A549 (cell line): ENCODE results near the gene TRAF3. TPM values are rescaled to one million over a fixed set of nuclear protein-coding genes. Genes with fewer than 3 reads are reported as not detected.

ENCODE experiments used
- ATAC-seq, 2 experiments: fragments of 200-7000 bp in 1 of 2; fragments of >200 bp in 1 of 2; cut with Nextera tagmentation in 1 of 2; cut with Tn5 transposase in 1 of 2; 3 replicates each; pipeline versions ENCODE4 v1.8.0 to v1.9.1; 2018 to 2020; ENCODE audit warnings: mild to moderate bottlenecking in 1 of 2, moderate library complexity in 1 of 2
- CTCF ChIA-PET: fragments of 300-600 bp; sonication (Branson Sonifier 250); formaldehyde crosslinking; extraction: SDS; loops from one replicate; lab custom pipeline; 2021; ENCODE audit warnings: antibody characterized with exemption, inconsistent platforms; lab: Yijun Ruan, JAX
- POLR2A ChIA-PET: fragments of 350-600 bp; formaldehyde crosslinking; extraction: SDS; loops from one replicate; lab custom pipeline; 2021; ENCODE audit warnings: antibody characterized with exemption, inconsistent platforms; lab: Yijun Ruan, JAX
- DNase-seq, 2 experiments: peaks; one replicate each; pipeline versions ENCODE4 v3.0.0 to v3.0.0-alpha.2; 2011 to 2016; ENCODE audit warnings: low read depth in 1 of 2, low spot score in 1 of 2
- FAIRE-seq: peaks from 2 replicates; lab custom pipeline; 2011; peaks lifted over from hg19 to GRCh38; lab: Jason Lieb, UNC
- H3K27ac ChIP-seq, 2 experiments: fragments of >200 bp; sonication (Bioruptor Twin); formaldehyde crosslinking; 3 replicates each; pipeline ENCODE4 v1.5.1; 2016 to 2017
- H3K4me1 ChIP-seq: fragments of >200 bp; sonication (Bioruptor Twin); formaldehyde crosslinking; 3 replicates; pipeline ENCODE4 v1.6.1; 2016
- H3K4me2 ChIP-seq: fragments of >200 bp; sonication (Bioruptor Twin); formaldehyde crosslinking; 3 replicates; pipeline ENCODE4 v1.6.1; 2016
- H3K4me3 ChIP-seq: fragments of >200 bp; sonication (Bioruptor Twin); formaldehyde crosslinking; 3 replicates; pipeline ENCODE4 v1.5.1; 2016
- H3K9me3 ChIP-seq: fragments of >200 bp; sonication (Bioruptor Twin); formaldehyde crosslinking; 3 replicates; pipeline ENCODE4 v1.6.1; 2016
- ATOH8 ChIP-seq: fragments of 250-450 bp; sonication (Bioruptor Pico); IDR thresholded peaks from 2 replicates; pipeline ENCODE4 v1.5.0; 2020; ENCODE audit warnings: low read depth, mild to moderate bottlenecking, moderate library complexity
- CBX2 ChIP-seq: fragments of 200-600 bp; sonication (generic); IDR thresholded peaks from 2 replicates; pipeline ENCODE4 v1.6.1; 2016; ENCODE audit warnings: low read depth, mild to moderate bottlenecking, borderline replicate concordance
- CBX8 ChIP-seq: fragments of 200-600 bp; sonication (generic); IDR thresholded peaks from 2 replicates; pipeline ENCODE4 v1.6.1; 2016
- CEBPB ChIP-seq, 2 experiments: fragments of >200 bp in 1 of 2; sonication (Bioruptor Twin) in 1 of 2; formaldehyde crosslinking in 1 of 2; IDR thresholded peaks; 2 replicates each; pipeline ENCODE4 v1.6.1; 2012 to 2016
- CHD2 ChIP-seq: fragments of 150-350 bp; IDR thresholded peaks from 2 replicates; pipeline ENCODE4 v1.6.1; 2014; ENCODE audit warnings: low read length; ENCODE audit not compliant: partially characterized antibody
- CTCF ChIP-seq: fragments of >200 bp; sonication (Bioruptor Twin); formaldehyde crosslinking; IDR thresholded peaks from 3 replicates; pipeline ENCODE4 v1.5.1; 2016
- EHF ChIP-seq: fragments of 250-450 bp; sonication (Bioruptor Pico); IDR thresholded peaks from 2 replicates; pipeline ENCODE4 v1.5.0; 2020; ENCODE audit warnings: mild to moderate bottlenecking
- EP300 ChIP-seq, 2 experiments: fragments of >200 bp; sonication (Bioruptor Twin); formaldehyde crosslinking; IDR thresholded peaks; 2 replicates in 1 of 2; 3 replicates in 1 of 2; pipeline ENCODE4 v1.6.1; 2016 to 2017
- FOSL2 ChIP-seq, 2 experiments: fragments of 450-650 bp in 1 of 2; fragments of >200 bp in 1 of 2; sonication (Bioruptor Twin) in 1 of 2; formaldehyde crosslinking; IDR thresholded peaks; 2 replicates each; pipeline versions ENCODE4 v1.5.0 to v1.6.1; 2016 to 2020; ENCODE audit warnings: mild to moderate bottlenecking in 1 of 2, moderate library complexity in 1 of 2
- FOXS1 ChIP-seq: fragments of 250-450 bp; sonication (Bioruptor Pico); IDR thresholded peaks from 2 replicates; pipeline ENCODE4 v1.5.0; 2020; ENCODE audit warnings: mild to moderate bottlenecking, moderate library complexity
- GATA3 ChIP-seq: IDR thresholded peaks from 2 replicates; pipeline ENCODE4 v1.6.1; 2012; ENCODE audit warnings: borderline replicate concordance
- HDAC2 ChIP-seq: fragments of 200-600 bp; sonication (generic); IDR thresholded peaks from 2 replicates; pipeline ENCODE4 v1.6.1; 2016
- HES2 ChIP-seq: fragments of >200 bp; sonication (Bioruptor Twin); formaldehyde crosslinking; IDR thresholded peaks from 2 replicates; pipeline ENCODE4 v1.6.1; 2016
- HOXB13 ChIP-seq: fragments of 250-450 bp; sonication (Bioruptor Pico); IDR thresholded peaks from 2 replicates; pipeline ENCODE4 v1.5.0; 2020; ENCODE audit warnings: low read depth, mild to moderate bottlenecking, moderate library complexity
- HOXB5 ChIP-seq: fragments of 250-450 bp; sonication (Bioruptor Pico); IDR thresholded peaks from 2 replicates; pipeline ENCODE4 v1.5.0; 2020; ENCODE audit warnings: mild to moderate bottlenecking, moderate library complexity
- JUNB ChIP-seq: fragments of >200 bp; sonication (Bioruptor Twin); formaldehyde crosslinking; IDR thresholded peaks from 2 replicates; pipeline ENCODE4 v1.6.1; 2016
- KDM1A ChIP-seq: fragments of 200-600 bp; sonication (generic); IDR thresholded peaks from 2 replicates; pipeline ENCODE4 v1.6.1; 2016; ENCODE audit warnings: low read depth, mild to moderate bottlenecking
- KDM5A ChIP-seq: fragments of 200-600 bp; sonication (generic); IDR thresholded peaks from 2 replicates; pipeline ENCODE4 v1.6.1; 2016; ENCODE audit warnings: antibody characterized with exemption, mild to moderate bottlenecking
- MAX ChIP-seq: IDR thresholded peaks from 2 replicates; pipeline ENCODE4 v1.6.1; 2012
- MAZ ChIP-seq: fragments of 150-350 bp; IDR thresholded peaks from 2 replicates; pipeline ENCODE4 v1.6.1; 2014; ENCODE audit warnings: antibody characterized with exemption, low read depth, low read length, borderline replicate concordance
- NFE2L2 ChIP-seq: fragments of 150-350 bp; conservative IDR thresholded peaks from 2 replicates; pipeline ENCODE4 v1.6.1; 2014; ENCODE audit warnings: low read length
- NPAS2 ChIP-seq: fragments of 250-450 bp; sonication (Bioruptor Pico); IDR thresholded peaks from 2 replicates; pipeline ENCODE4 v1.8.0; 2022; ENCODE audit warnings: mild to moderate bottlenecking, moderate library complexity, borderline replicate concordance
- RAD21 ChIP-seq, 2 experiments: fragments of >200 bp in 1 of 2; sonication (Bioruptor Twin) in 1 of 2; formaldehyde crosslinking in 1 of 2; IDR thresholded peaks in 1 of 2; conservative IDR thresholded peaks in 1 of 2; 2 replicates in 1 of 2; 3 replicates in 1 of 2; pipeline ENCODE4 v1.6.1; 2012 to 2018; ENCODE audit warnings: inconsistent platforms in 1 of 2
- RCOR1 ChIP-seq: fragments of 150-350 bp; IDR thresholded peaks from 2 replicates; pipeline ENCODE4 v1.6.1; 2014; ENCODE audit warnings: antibody characterized with exemption, low read length, low read depth
- RFX5 ChIP-seq: fragments of 450-650 bp; IDR thresholded peaks from 2 replicates; pipeline ENCODE4 v1.7.1; 2014; ENCODE audit warnings: antibody characterized with exemption, mild to moderate bottlenecking, moderate library complexity
- RNF2 ChIP-seq: fragments of 200-600 bp; sonication (generic); IDR thresholded peaks from 2 replicates; pipeline ENCODE4 v1.6.1; 2016; ENCODE audit warnings: low read depth, mild to moderate bottlenecking, antibody characterized with exemption, moderate library complexity, borderline replicate concordance
- TFCP2L1 ChIP-seq: fragments of 250-450 bp; sonication (Bioruptor Pico); IDR thresholded peaks from 2 replicates; pipeline ENCODE4 v1.5.0; 2021; ENCODE audit warnings: mild to moderate bottlenecking
- TP53 ChIP-seq: fragments of 250-450 bp; sonication (Bioruptor Pico); IDR thresholded peaks from 2 replicates; pipeline ENCODE4 v1.5.0; 2021; ENCODE audit warnings: mild to moderate bottlenecking, moderate library complexity
- ZC3H11A ChIP-seq: fragments of 450-650 bp; IDR thresholded peaks from 2 replicates; pipeline ENCODE4 v1.6.1; 2014; ENCODE audit warnings: antibody characterized with exemption, mild to moderate bottlenecking
- ZFP36 ChIP-seq: fragments of 450-650 bp; IDR thresholded peaks from 2 replicates; pipeline ENCODE4 v1.6.1; 2014; ENCODE audit warnings: borderline replicate concordance; ENCODE audit not compliant: partially characterized antibody
- ZSCAN20 ChIP-seq: fragments of 250-450 bp; sonication (Bioruptor Pico); IDR thresholded peaks from 2 replicates; pipeline ENCODE4 v1.8.0; 2022; ENCODE audit warnings: mild to moderate bottlenecking, moderate library complexity
- WGBS: methylation state at CpG from one replicate; pipeline ENCODE4 v1.1.6; 2017; ENCODE audit errors: missing lambda C conversion rate; 5-methylcytosine and 5-hydroxymethylcytosine counted together
- polyA plus RNA-seq, 4 experiments: library from polyadenylated mRNA; depleted of rRNA in 3 of 4; stranded (reverse); fragments of >200 nt; fragmentation: RNase III in 1 of 4; extraction: RNeasy Plus Mini Kit Qiagen cat#74134 plus additional on column Dnase treatment in 1 of 4; gene quantifications; 2 replicates in 3 of 4; 3 replicates in 1 of 4; pipeline ENCODE4 v1.2.3, GENCODE V29; 2011 to 2017

Gene TRAF3
- polyA plus RNA-seq, 2 of the 4 experiments (the other 2 are of a cell fraction) = 20.2 to 25.5 TPM

- H3K9me3 ChIP-seq = no peaks in the 10 kb centered on the region
- H3K4me1 ChIP-seq = no peaks in the 10 kb centered on the region
- H3K27ac ChIP-seq = no peak overlapping the region
- 90% methylated on average over 16 of the region's 16 CpGs for WGBS
- ChIA-PET POLR2A (no interaction called here), CTCF (interaction anchor here (0.6 to 1.4 kb wide), 3 partner anchors 29 to 249 kb away, joined by 3 to 4 read pairs (median 3); no protein-coding TSS in a partner anchor)
- no peak for FAIRE-seq
- ATAC-seq = no peak
- H3K4me2 ChIP-seq = no peak overlapping the region
- DNase-seq = no peak
- H3K4me3 ChIP-seq = no peak overlapping the region
- TF ChIP-seq CTCF = no peak
- TF ChIP-seq CHD2 = no peak
- TF ChIP-seq ZC3H11A = no peak
- no peak for TF ChIP-seq MAZ
- TF ChIP-seq RAD21 (conservative IDR thresholded peaks at IDR 0.05 in 1 of 2, IDR thresholded peaks at IDR 0.05 in 1 of 2) = no peak
- TF ChIP-seq GATA3 = no peak
- TF ChIP-seq ZSCAN20 (CRISPR knock-in tag) = no peak
Observed at GRCh38 chr14:102943454-102943853, 166.2 kb downstream of the TRAF3 start.

- H3K4me2 ChIP-seq = no peak overlapping the region
- FAIRE-seq (no peak), DNase-seq (no peak), ATAC-seq (no peak)
- CTCF ChIA-PET = interaction anchor here (1.0 to 1.4 kb wide), 2 partner anchors 28 to 249 kb away, joined by 3 to 4 read pairs; no protein-coding TSS in a partner anchor
- H3K4me3 ChIP-seq = no peak overlapping the region
- no peak overlapping the region for H3K27ac ChIP-seq
- POLR2A ChIA-PET = no interaction called here
- TF ChIP-seq HOXB13 (CRISPR knock-in tag) (no peak), ZSCAN20 (CRISPR knock-in tag) (no peak), HOXB5 (CRISPR knock-in tag) (no peak), CBX2 (no peak), ZC3H11A (no peak), KDM1A (no peak), FOXS1 (CRISPR knock-in tag) (no peak), CEBPB (IDR thresholded peaks at IDR 0.05) (no peak), NFE2L2 (no peak), TFCP2L1 (no peak), TP53 (no peak), RFX5 (no peak), NPAS2 (no peak), MAX (no peak)
- H3K4me1 ChIP-seq = 0 out of 3 replicates have a peak, but pooled peaks cover 4% of the 10 kb centered on the region
- no peaks in the 10 kb centered on the region for H3K9me3 ChIP-seq
- 95% methylated on average over 15 of the region's 15 CpGs for WGBS
Observed at GRCh38 chr14:102943979-102944378, 166.7 kb downstream of the TRAF3 start.

- TF ChIP-seq ZFP36 = no peak
- no peak for TF ChIP-seq RNF2
- TF ChIP-seq MAZ = no peak
- TF ChIP-seq HES2 = no peak
- no peak for TF ChIP-seq EP300 (IDR thresholded peaks at IDR 0.05)
- TF ChIP-seq EHF = no peak
- no peak for TF ChIP-seq KDM5A
- no peak for TF ChIP-seq ZC3H11A
- TF ChIP-seq CBX8 = no peak
- TF ChIP-seq JUNB = no peak
- no peak for TF ChIP-seq TFCP2L1
- no peak for TF ChIP-seq NFE2L2
- TF ChIP-seq FOXS1 (CRISPR knock-in tag) = no peak
- TF ChIP-seq GATA3 = no peak
- no peak for TF ChIP-seq RCOR1
- TF ChIP-seq HDAC2 = no peak
- TF ChIP-seq ATOH8 (CRISPR knock-in tag) = no peak
- no peak for TF ChIP-seq FOSL2 (IDR thresholded peaks at IDR 0.05)
- no peak for TF ChIP-seq FOSL2 (CRISPR knock-in tag; IDR thresholded peaks at IDR 0.05)
- TF ChIP-seq RAD21 (conservative IDR thresholded peaks at IDR 0.05 in 1 of 2, IDR thresholded peaks at IDR 0.05 in 1 of 2) = no peak
- Histone ChIP-seq H3K9me3 (no peaks in the 10 kb centered on the region), H3K4me2 (no peak overlapping the region), H3K27ac (no peak overlapping the region), H3K4me3 (no peak overlapping the region), H3K4me1 (0 out of 3 replicates have a peak, but pooled peaks cover 8% of the 10 kb centered on the region)
- CTCF ChIA-PET = interaction anchor here (1.4 kb wide), 1 partner anchor 250 kb away, joined by 4 read pairs; no protein-coding TSS in a partner anchor
- WGBS = 94% methylated on average over 30 of the region's 36 CpGs
- ATAC-seq (no peak), FAIRE-seq (no peak), DNase-seq (no peak)
- POLR2A ChIA-PET = no interaction called here
Observed at GRCh38 chr14:102944448-102945330, 167.4 kb downstream of the TRAF3 start.
